HepG2 (cell line): ENCODE results near the gene SAA4. TPM values are rescaled to one million over a fixed set of nuclear protein-coding genes. Genes with fewer than 3 reads are reported as not detected.
A peak's percentile ranks its signal among the peaks of the same experiment; 100 is the strongest.

Experiments used
- CCAR2 ChIP-seq: fragments of 200-400 bp; formaldehyde crosslinking; optimal IDR thresholded peaks from 2 replicates; pipeline ENCODE3; 2018; ENCODE audit warnings: low read depth, mild to moderate bottlenecking, low read length, moderate library complexity
- CEBPB ChIP-seq: IDR thresholded peaks from 2 replicates; pipeline ENCODE4 v1.6.1; 2011; ENCODE audit warnings: low read depth, low read length, improper control_type of control experiment, borderline replicate concordance
- DPF2 ChIP-seq: sonication (generic); formaldehyde crosslinking; IDR thresholded peaks from 2 replicates; pipeline ENCODE4 v1.4.0; 2020; ENCODE audit warnings: mild to moderate bottlenecking, low read depth, missing genetic modification reagents, borderline replicate concordance
- ETV6 ChIP-seq: sonication (generic); formaldehyde crosslinking; conservative IDR thresholded peaks from 2 replicates; pipeline ENCODE4 v1.4.0; 2020; ENCODE audit warnings: missing genetic modification reagents
- FOSL1 ChIP-seq: sonication (generic); formaldehyde crosslinking; IDR thresholded peaks from 2 replicates; pipeline ENCODE4 v1.9.0; 2021; ENCODE audit warnings: missing genetic modification reagents, borderline replicate concordance
- FOXA1 ChIP-seq, 2 experiments: fragments of 450-650 bp in 1 of 2; sonication (generic) in 1 of 2; formaldehyde crosslinking in 1 of 2; IDR thresholded peaks; 2 replicates each; pipeline versions ENCODE4 v1.4.0 to v1.6.1; 2016 to 2020; ENCODE audit warnings: missing genetic modification reagents in 1 of 2
- JUN ChIP-seq: sonication (generic); formaldehyde crosslinking; IDR thresholded peaks from 2 replicates; pipeline ENCODE4 v1.4.0; 2020; ENCODE audit warnings: mild to moderate bottlenecking, missing genetic modification reagents
- JUNB ChIP-seq: sonication (generic); formaldehyde crosslinking; IDR thresholded peaks from 2 replicates; pipeline ENCODE4 v1.8.0; 2022; ENCODE audit warnings: missing genetic modification reagents, mild to moderate bottlenecking, borderline replicate concordance
- KMT2B ChIP-seq: IDR thresholded peaks from 2 replicates; pipeline ENCODE4 v1.6.1; 2016; ENCODE audit warnings: missing genetic modification reagents, missing compliant biosample characterization
- NCOR1 ChIP-seq: fragments of 200-600 bp; sonication (generic); IDR thresholded peaks from 2 replicates; pipeline ENCODE4 v1.7.0; 2017; ENCODE audit warnings: antibody characterized with exemption, low read length, borderline replicate concordance
- NPAS2 ChIP-seq: sonication (generic); formaldehyde crosslinking; IDR thresholded peaks from 2 replicates; pipeline ENCODE4 v1.8.0; 2022; ENCODE audit warnings: mild to moderate bottlenecking, missing genetic modification reagents, borderline replicate concordance
- RXRB ChIP-seq: IDR thresholded peaks from 2 replicates; pipeline ENCODE4 v1.6.1; 2016; ENCODE audit warnings: borderline replicate concordance, missing genetic modification reagents, missing compliant biosample characterization
- SALL1 ChIP-seq: sonication (generic); formaldehyde crosslinking; IDR thresholded peaks from 2 replicates; pipeline ENCODE4 v1.8.0; 2022; ENCODE audit warnings: mild to moderate bottlenecking, missing genetic modification reagents
- SP140L ChIP-seq: sonication (generic); formaldehyde crosslinking; IDR thresholded peaks from 2 replicates; pipeline ENCODE4 v1.4.0; 2020; ENCODE audit warnings: missing genetic modification reagents, borderline replicate concordance
- SRSF4 ChIP-seq: fragments of 200-400 bp; formaldehyde crosslinking; IDR thresholded peaks from one replicate; pipeline ENCODE4 v1.6.1; 2018; ENCODE audit warnings: mild to moderate bottlenecking, low read depth, low read length, moderate library complexity; ENCODE audit not compliant: poor library complexity, severe bottlenecking
- TMF1 ChIP-seq: sonication (generic); formaldehyde crosslinking; IDR thresholded peaks from 2 replicates; pipeline ENCODE4 v1.8.1; 2022; ENCODE audit warnings: low read depth, missing genetic modification reagents
- ZMYM4 ChIP-seq: sonication (generic); formaldehyde crosslinking; IDR thresholded peaks from 2 replicates; pipeline ENCODE4 v1.8.1; 2023; ENCODE audit warnings: mild to moderate bottlenecking, missing genetic modification reagents
- ZNF615 ChIP-seq: sonication (generic); formaldehyde crosslinking; IDR thresholded peaks from 2 replicates; pipeline ENCODE4 v1.5.0; 2020; ENCODE audit warnings: mild to moderate bottlenecking, missing genetic modification reagents, borderline replicate concordance
- polyA plus RNA-seq, 8 experiments: library from polyadenylated mRNA; depleted of rRNA in 3 of 8; stranded (reverse) in 7 of 8; unstranded in 1 of 8; fragments of >200 nt; fragmentation: Illumina TruSeq in 4 of 8; extraction: Trizol in 4 of 8; gene quantifications; 2 replicates each; pipeline versions ENCODE4 v1.2.1 to v1.2.3, GENCODE V29; 2011 to 2016; ENCODE audit warnings: low read depth in 4 of 8, missing spikeins in 1 of 8, mixed read lengths in 1 of 8; ENCODE audit not compliant: insufficient read depth in 1 of 8
- total RNA-seq, 5 experiments: library from RNA; depleted of rRNA; stranded (reverse); fragments of >200 nt; fragmentation: Illumina TruSeq; extraction: Trizol; gene quantifications; 2 replicates each; pipeline ENCODE4 v1.2.3, GENCODE V29; 2016; ENCODE audit warnings: low read depth in 1 of 5
- TF ChIP-seq, protein P1 (sequence below): IDR thresholded peaks from 2 replicates; pipeline ENCODE4 v1.6.1; 2016; ENCODE audit warnings: low read depth
- TF ChIP-seq, protein P2 (sequence below), 2 experiments: fragments of 450-650 bp in 1 of 2; sonication (generic) in 1 of 2; formaldehyde crosslinking; IDR thresholded peaks; 2 replicates each; pipeline versions ENCODE4 v1.5.0 to v1.8.0; 2020 to 2022; ENCODE audit warnings: mild to moderate bottlenecking in 1 of 2, missing genetic modification reagents in 1 of 2
- TF ChIP-seq, protein P3 (sequence below): sonication (generic); formaldehyde crosslinking; IDR thresholded peaks from 2 replicates; pipeline ENCODE4 v1.9.0; 2021; ENCODE audit warnings: missing genetic modification reagents, mild to moderate bottlenecking, borderline replicate concordance
- TF ChIP-seq, protein P4 (sequence below): IDR thresholded peaks from 2 replicates; pipeline ENCODE4 v1.4.0; 2020; ENCODE audit warnings: mild to moderate bottlenecking, missing genetic modification reagents

The SAA4 gene
- total and polyA plus RNA-seq, 2 of the 13 experiments (the other 11 are each of a cell fraction or from before 2014, with no cell fraction given) = 53.4 to 253 TPM

DNA sequence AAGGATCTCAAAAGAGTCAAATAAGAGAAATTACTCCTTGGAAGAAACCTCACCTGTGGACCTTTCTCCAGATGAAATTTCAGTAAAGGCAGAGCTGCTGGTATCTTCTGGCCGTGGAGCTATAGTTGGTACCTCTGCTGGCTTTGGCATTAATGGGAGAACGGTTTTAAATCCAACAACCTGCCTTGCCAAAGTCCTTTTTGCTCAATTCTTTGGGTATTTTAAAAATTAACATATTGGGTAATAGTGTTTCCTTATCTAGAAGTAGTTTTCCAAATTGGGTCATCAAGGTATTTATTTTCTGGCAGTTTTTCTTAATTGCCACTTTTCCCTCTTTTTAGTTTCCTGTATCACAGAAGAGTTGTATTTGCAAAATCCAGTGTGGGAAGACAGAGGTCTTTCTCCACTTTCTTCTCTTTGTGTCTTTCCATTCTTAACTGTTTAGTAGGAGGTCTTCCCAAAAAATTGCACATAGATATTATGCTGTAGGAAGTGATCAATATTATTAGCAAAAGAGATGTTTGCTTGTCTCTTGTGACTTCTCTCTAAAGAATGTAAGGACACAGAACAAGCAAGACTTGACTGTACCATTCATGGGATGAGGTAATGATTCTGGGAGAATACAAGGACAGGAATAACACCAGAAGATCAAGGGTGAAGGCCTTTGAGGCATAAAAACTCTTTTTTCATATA, at the start of gene SAA4 (continued):
- TF ChIP-seq JUN (CRISPR knock-in tag) (peak; percentile 59; the same call in 1 of the 2 replicates), ZMYM4 (no peak), FOSL1 (CRISPR knock-in tag) (peak; percentile 82; the same call in 1 of the 2 replicates), NCOR1 (0 out of 2 replicates have a peak, but pooled peaks have one; percentile 17), ETV6 (CRISPR knock-in tag) (no peak), SP140L (CRISPR knock-in tag) (peak; percentile 64; the same call in 1 of the 2 replicates), KMT2B (peak; percentile 52; the same call in 1 of the 2 replicates), SALL1 (CRISPR knock-in tag) (peak; percentile 20; the same call in 1 of the 2 replicates), JUNB (peak; percentile 92), CEBPB (peak; percentile 82), CCAR2 (no peak), ZNF615 (CRISPR knock-in tag) (no peak), DPF2 (CRISPR knock-in tag) (peak; percentile 71; the same call in 1 of the 2 replicates), TMF1 (no peak), NPAS2 (CRISPR knock-in tag) (no peak), SRSF4 (no peak), FOXA1 (IDR thresholded peaks at IDR 0.05) (no peak), FOXA1 (CRISPR knock-in tag; IDR thresholded peaks at IDR 0.05) (0 out of 2 replicates have a peak, but pooled peaks have one; percentile 7), RXRB (CRISPR knock-in tag) (peak; percentile 62)
- TF ChIP-seq, protein P1, sequence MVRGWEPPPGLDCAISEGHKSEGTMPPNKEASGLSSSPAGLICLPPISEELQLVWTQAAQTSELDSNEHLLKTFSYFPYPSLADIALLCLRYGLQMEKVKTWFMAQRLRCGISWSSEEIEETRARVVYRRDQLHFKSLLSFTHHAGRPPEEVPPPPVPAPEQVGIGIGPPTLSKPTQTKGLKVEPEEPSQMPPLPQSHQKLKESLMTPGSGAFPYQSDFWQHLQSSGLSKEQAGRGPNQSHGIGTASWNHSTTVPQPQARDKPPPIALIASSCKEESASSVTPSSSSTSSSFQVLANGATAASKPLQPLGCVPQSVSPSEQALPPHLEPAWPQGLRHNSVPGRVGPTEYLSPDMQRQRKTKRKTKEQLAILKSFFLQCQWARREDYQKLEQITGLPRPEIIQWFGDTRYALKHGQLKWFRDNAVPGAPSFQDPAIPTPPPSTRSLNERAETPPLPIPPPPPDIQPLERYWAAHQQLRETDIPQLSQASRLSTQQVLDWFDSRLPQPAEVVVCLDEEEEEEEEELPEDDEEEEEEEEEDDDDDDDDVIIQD (CRISPR knock-in tag) = peak; percentile 78
- TF ChIP-seq, protein P2, sequence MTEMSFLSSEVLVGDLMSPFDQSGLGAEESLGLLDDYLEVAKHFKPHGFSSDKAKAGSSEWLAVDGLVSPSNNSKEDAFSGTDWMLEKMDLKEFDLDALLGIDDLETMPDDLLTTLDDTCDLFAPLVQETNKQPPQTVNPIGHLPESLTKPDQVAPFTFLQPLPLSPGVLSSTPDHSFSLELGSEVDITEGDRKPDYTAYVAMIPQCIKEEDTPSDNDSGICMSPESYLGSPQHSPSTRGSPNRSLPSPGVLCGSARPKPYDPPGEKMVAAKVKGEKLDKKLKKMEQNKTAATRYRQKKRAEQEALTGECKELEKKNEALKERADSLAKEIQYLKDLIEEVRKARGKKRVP (CRISPR knock-in tag; IDR thresholded peaks at IDR 0.05) = peak in 1 of 2 experiments; percentile 61; a peak in 2 of 4 replicates
- TF ChIP-seq, protein P3, sequence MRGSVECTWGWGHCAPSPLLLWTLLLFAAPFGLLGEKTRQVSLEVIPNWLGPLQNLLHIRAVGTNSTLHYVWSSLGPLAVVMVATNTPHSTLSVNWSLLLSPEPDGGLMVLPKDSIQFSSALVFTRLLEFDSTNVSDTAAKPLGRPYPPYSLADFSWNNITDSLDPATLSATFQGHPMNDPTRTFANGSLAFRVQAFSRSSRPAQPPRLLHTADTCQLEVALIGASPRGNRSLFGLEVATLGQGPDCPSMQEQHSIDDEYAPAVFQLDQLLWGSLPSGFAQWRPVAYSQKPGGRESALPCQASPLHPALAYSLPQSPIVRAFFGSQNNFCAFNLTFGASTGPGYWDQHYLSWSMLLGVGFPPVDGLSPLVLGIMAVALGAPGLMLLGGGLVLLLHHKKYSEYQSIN (CRISPR knock-in tag) = no peak
- TF ChIP-seq, protein P4, sequence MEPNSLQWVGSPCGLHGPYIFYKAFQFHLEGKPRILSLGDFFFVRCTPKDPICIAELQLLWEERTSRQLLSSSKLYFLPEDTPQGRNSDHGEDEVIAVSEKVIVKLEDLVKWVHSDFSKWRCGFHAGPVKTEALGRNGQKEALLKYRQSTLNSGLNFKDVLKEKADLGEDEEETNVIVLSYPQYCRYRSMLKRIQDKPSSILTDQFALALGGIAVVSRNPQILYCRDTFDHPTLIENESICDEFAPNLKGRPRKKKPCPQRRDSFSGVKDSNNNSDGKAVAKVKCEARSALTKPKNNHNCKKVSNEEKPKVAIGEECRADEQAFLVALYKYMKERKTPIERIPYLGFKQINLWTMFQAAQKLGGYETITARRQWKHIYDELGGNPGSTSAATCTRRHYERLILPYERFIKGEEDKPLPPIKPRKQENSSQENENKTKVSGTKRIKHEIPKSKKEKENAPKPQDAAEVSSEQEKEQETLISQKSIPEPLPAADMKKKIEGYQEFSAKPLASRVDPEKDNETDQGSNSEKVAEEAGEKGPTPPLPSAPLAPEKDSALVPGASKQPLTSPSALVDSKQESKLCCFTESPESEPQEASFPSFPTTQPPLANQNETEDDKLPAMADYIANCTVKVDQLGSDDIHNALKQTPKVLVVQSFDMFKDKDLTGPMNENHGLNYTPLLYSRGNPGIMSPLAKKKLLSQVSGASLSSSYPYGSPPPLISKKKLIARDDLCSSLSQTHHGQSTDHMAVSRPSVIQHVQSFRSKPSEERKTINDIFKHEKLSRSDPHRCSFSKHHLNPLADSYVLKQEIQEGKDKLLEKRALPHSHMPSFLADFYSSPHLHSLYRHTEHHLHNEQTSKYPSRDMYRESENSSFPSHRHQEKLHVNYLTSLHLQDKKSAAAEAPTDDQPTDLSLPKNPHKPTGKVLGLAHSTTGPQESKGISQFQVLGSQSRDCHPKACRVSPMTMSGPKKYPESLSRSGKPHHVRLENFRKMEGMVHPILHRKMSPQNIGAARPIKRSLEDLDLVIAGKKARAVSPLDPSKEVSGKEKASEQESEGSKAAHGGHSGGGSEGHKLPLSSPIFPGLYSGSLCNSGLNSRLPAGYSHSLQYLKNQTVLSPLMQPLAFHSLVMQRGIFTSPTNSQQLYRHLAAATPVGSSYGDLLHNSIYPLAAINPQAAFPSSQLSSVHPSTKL = peak; percentile 90
